IMR-90 (cell line): ENCODE measurements around the gene MUC20. TPM values are rescaled to one million over a fixed set of nuclear protein-coding genes. Genes with fewer than 3 reads are reported as not detected.
A peak's percentile ranks its signal among the peaks of the same experiment; 100 is the strongest.

Source experiments
- ATAC-seq: fragments of 200-7000 bp; cut with Tn5 transposase; 2 replicates; pipeline ENCODE4 v1.9.1; 2020; ENCODE audit warnings: low read depth, mild to moderate bottlenecking, moderate library complexity
- BruUV-seq: library from RNA; stranded (reverse); fragments of 400-500 nt; replicated peaks from 2 replicates; lab custom pipeline; 2021; lab: Mats Ljungman, UMichigan
- CTCF ChIA-PET: fragments of 300-600 bp; formaldehyde crosslinking; extraction: SDS; loops from one replicate; lab custom pipeline; 2021; ENCODE audit warnings: antibody characterized with exemption; lab: Yijun Ruan, JAX
- POLR2A ChIA-PET: fragments of 300-600 bp; sonication (Branson Sonifier 250); formaldehyde crosslinking; loops from one replicate; lab custom pipeline; 2022; ENCODE audit warnings: antibody characterized with exemption; ENCODE audit not compliant: unreplicated experiment; lab: Charles Lee
- DNase-seq: peaks from one replicate; pipeline ENCODE4 v3.0.0; 2013
- H2AFZ ChIP-seq: replicated peaks from 2 replicates; pipeline ENCODE3; 2013; ENCODE audit warnings: low read length, mild to moderate bottlenecking; ENCODE audit not compliant: poor library complexity
- H2AK5ac ChIP-seq: 2 replicates; pipeline ENCODE4 v1.6.1; 2013; ENCODE audit warnings: low read depth, low read length, inconsistent platforms
- H2AK9ac ChIP-seq: replicated peaks from 2 replicates; pipeline ENCODE3; 2013; ENCODE audit warnings: mild to moderate bottlenecking, low read depth, low read length, moderate library complexity; ENCODE audit not compliant: poor library complexity
- H2BK120ac ChIP-seq: 2 replicates; pipeline ENCODE4 v1.6.1; 2013; ENCODE audit warnings: low read depth, low read length, inconsistent platforms
- H2BK15ac ChIP-seq: 3 replicates; pipeline ENCODE4 v1.6.1; 2013; ENCODE audit warnings: low read depth, low read length, inconsistent platforms
- H2BK20ac ChIP-seq: 2 replicates; pipeline ENCODE4 v1.6.1; 2013; ENCODE audit warnings: low read depth, mild to moderate bottlenecking, inconsistent platforms, low read length, moderate library complexity
- H2BK5ac ChIP-seq: 2 replicates; pipeline ENCODE4 v1.6.1; 2013; ENCODE audit warnings: mild to moderate bottlenecking, low read depth, low read length, inconsistent platforms; ENCODE audit not compliant: poor library complexity, severe bottlenecking
- H3K14ac ChIP-seq: replicated peaks from 2 replicates; pipeline ENCODE4 v1.6.1; 2013; ENCODE audit warnings: low read depth, low read length, inconsistent platforms
- H3K18ac ChIP-seq: 2 replicates; pipeline ENCODE4 v1.6.1; 2013; ENCODE audit warnings: low read depth, low read length, control low read depth
- H3K23ac ChIP-seq: 2 replicates; pipeline ENCODE4 v1.6.1; 2013; ENCODE audit warnings: low read depth, low read length, inconsistent platforms
- H3K27ac ChIP-seq: 2 replicates; pipeline ENCODE4 v1.5.1; 2013; ENCODE audit warnings: mild to moderate bottlenecking, control low read depth, low read length; ENCODE audit not compliant: insufficient read depth
- H3K27me3 ChIP-seq: 2 replicates; pipeline ENCODE4 v1.6.1; 2013; ENCODE audit warnings: low read length; ENCODE audit not compliant: control insufficient read depth, insufficient read depth
- H3K36me3 ChIP-seq: 2 replicates; pipeline ENCODE4 v1.6.1; 2013; ENCODE audit warnings: low read length, mixed read lengths; ENCODE audit not compliant: control insufficient read depth, insufficient read depth
- H3K4ac ChIP-seq: 2 replicates; pipeline ENCODE4 v1.6.1; 2013; ENCODE audit warnings: low read depth, low read length, inconsistent platforms
- H3K4me1 ChIP-seq: 2 replicates; pipeline ENCODE4 v1.6.1; 2013; ENCODE audit warnings: low read length, mixed read lengths; ENCODE audit not compliant: control insufficient read depth, insufficient read depth
- H3K4me2 ChIP-seq: 2 replicates; pipeline ENCODE4 v1.6.1; 2013; ENCODE audit warnings: low read depth, mild to moderate bottlenecking, control low read depth, low read length, moderate library complexity
- H3K4me3 ChIP-seq: 2 replicates; pipeline ENCODE4 v1.5.1; 2013; ENCODE audit warnings: low read depth, mild to moderate bottlenecking, control low read depth, low read length, moderate library complexity; ENCODE audit not compliant: insufficient read depth
- H3K56ac ChIP-seq: 2 replicates; pipeline ENCODE4 v1.6.1; 2013; ENCODE audit warnings: low read length, inconsistent platforms; ENCODE audit not compliant: insufficient read depth; ENCODE audit errors: extremely low read depth
- H3K79me1 ChIP-seq, 2 experiments: 2 replicates each; pipeline ENCODE4 v1.6.1; 2013; ENCODE audit warnings: low read length in 2 of 2, inconsistent platforms in 1 of 2, low read depth in 1 of 2
- H3K9ac ChIP-seq: 2 replicates; pipeline ENCODE4 v1.6.1; 2013; ENCODE audit warnings: low read depth, low read length, control low read depth
- H3K9me1 ChIP-seq: 2 replicates; pipeline ENCODE4 v1.6.1; 2013; ENCODE audit warnings: low read length, inconsistent platforms; ENCODE audit not compliant: insufficient read depth
- H3K9me3 ChIP-seq: 2 replicates; pipeline ENCODE4 v1.6.1; 2013; ENCODE audit warnings: low read length; ENCODE audit not compliant: control insufficient read depth, insufficient read depth
- H4K20me1 ChIP-seq: 2 replicates; pipeline ENCODE4 v1.6.1; 2013; ENCODE audit warnings: low read length, inconsistent platforms; ENCODE audit not compliant: insufficient read depth
- H4K5ac ChIP-seq: 2 replicates; pipeline ENCODE4 v1.6.1; 2013; ENCODE audit warnings: mild to moderate bottlenecking, low read depth, low read length, control low read depth
- H4K8ac ChIP-seq, 2 experiments: 2 replicates each; pipeline ENCODE4 v1.6.1; 2013; ENCODE audit warnings: low read depth in 2 of 2, low read length in 2 of 2, control low read depth in 1 of 2, inconsistent platforms in 1 of 2
- H4K91ac ChIP-seq: 2 replicates; pipeline ENCODE4 v1.6.1; 2013; ENCODE audit warnings: low read depth, low read length, inconsistent platforms; ENCODE audit not compliant: insufficient read depth
- CEBPB ChIP-seq: IDR thresholded peaks from 2 replicates; pipeline ENCODE4 v1.6.1; 2012; ENCODE audit warnings: low read depth, low read length, improper control_type of control experiment
- CHD1 ChIP-seq: IDR thresholded peaks from 2 replicates; pipeline ENCODE4 v1.6.1; 2012; ENCODE audit warnings: low read depth, low read length, improper control_type of control experiment
- CTCF ChIP-seq: conservative IDR thresholded peaks from 2 replicates; pipeline ENCODE4 v1.5.1; 2012; ENCODE audit warnings: mild to moderate bottlenecking, low read depth, low read length, improper control_type of control experiment
- ELK1 ChIP-seq: fragments of 150-350 bp; IDR thresholded peaks from 2 replicates; pipeline ENCODE4 v1.6.1; 2016; ENCODE audit warnings: low read depth, mild to moderate bottlenecking, low read length, moderate library complexity, borderline replicate concordance
- FOS ChIP-seq: fragments of 150-350 bp; IDR thresholded peaks from 2 replicates; pipeline ENCODE4 v1.6.1; 2016; ENCODE audit warnings: low read depth, low read length
- MAFK ChIP-seq: IDR thresholded peaks from 2 replicates; pipeline ENCODE4 v1.6.1; 2012; ENCODE audit warnings: low read depth, low read length, improper control_type of control experiment
- MAZ ChIP-seq: IDR thresholded peaks from 2 replicates; pipeline ENCODE4 v1.6.1; 2012; ENCODE audit warnings: low read depth, mild to moderate bottlenecking, low read length, improper control_type of control experiment, moderate library complexity, borderline replicate concordance
- MXI1 ChIP-seq: IDR thresholded peaks from 2 replicates; pipeline ENCODE4 v1.6.1; 2012; ENCODE audit warnings: low read depth, mild to moderate bottlenecking, low read length, moderate library complexity, borderline replicate concordance
- NFE2L2 ChIP-seq: fragments of 150-350 bp; IDR thresholded peaks from 2 replicates; pipeline ENCODE4 v1.6.1; 2016; ENCODE audit warnings: low read depth, mild to moderate bottlenecking, low read length
- POLR2A ChIP-seq: IDR thresholded peaks from 2 replicates; pipeline ENCODE4 v1.6.1; 2012; ENCODE audit warnings: mild to moderate bottlenecking, low read depth, low read length
- RAD21 ChIP-seq: IDR thresholded peaks from 2 replicates; pipeline ENCODE4 v1.6.1; 2012; ENCODE audit warnings: low read length, improper control_type of control experiment
- RCOR1 ChIP-seq: IDR thresholded peaks from 2 replicates; pipeline ENCODE4 v1.6.1; 2012; ENCODE audit warnings: mild to moderate bottlenecking, low read length, improper control_type of control experiment; ENCODE audit not compliant: insufficient replicate concordance
- RFX5 ChIP-seq: IDR thresholded peaks from 2 replicates; pipeline ENCODE4 v1.8.0; 2012; ENCODE audit warnings: low read depth, mild to moderate bottlenecking, low read length, moderate library complexity
- SMC3 ChIP-seq: fragments of 150-350 bp; IDR thresholded peaks from 2 replicates; pipeline ENCODE4 v1.6.1; 2016; ENCODE audit warnings: low read depth, mild to moderate bottlenecking, antibody characterized with exemption, low read length, moderate library complexity
- WGBS, 2 experiments: methylation state at CpG; one replicate each; pipeline versions ENCODE4 v1.1.5 to v1.1.7; 2013; ENCODE audit warnings: missing lambda C conversion rate in 2 of 2; ENCODE audit not compliant: insufficient read length in 1 of 2; ENCODE audit errors: extremely low coverage in 2 of 2; 5-methylcytosine and 5-hydroxymethylcytosine counted together
- dilution Hi-C: fragments of 300-500 bp; cut with HindIII; formaldehyde crosslinking; loops from one replicate; pipeline ENCODE4 v1.14.3; 2018; ENCODE audit warnings: low sequenced_read_pairs; ENCODE audit not compliant: unreplicated experiment
- in situ Hi-C: fragments of 300-500 bp; cut with MboI; formaldehyde crosslinking; loops from 3 replicates; pipeline ENCODE4 v1.14.3; 2019; ENCODE audit warnings: low sequenced_read_pairs, inconsistent platforms, mixed read lengths
- intact Hi-C: fragments of 100-400 bp; cut with micrococcal nuclease; formaldehyde crosslinking; loops from 2 replicates; pipeline ENCODE4 v1.10.0; 2022
- polyA plus RNA-seq, 3 experiments: library from polyadenylated mRNA; depleted of rRNA; stranded (reverse); fragments of >200 nt; gene quantifications; 2 replicates each; pipeline ENCODE4 v1.2.3, GENCODE V29; 2012; ENCODE audit warnings: low replicate concordance in 1 of 3
- total RNA-seq: library from RNA; depleted of rRNA; stranded (reverse); fragments of >200 nt; gene quantifications from 2 replicates; pipeline ENCODE4 v1.2.3, GENCODE V29; 2012

Gene MUC20
- total and polyA plus RNA-seq, 2 of the 4 experiments (the other 2 are of a cell fraction) = 0.12 TPM; not detected in 1

GRCh38 chr3:195708626-195709481, 11.9 kb upstream of the MUC20 start:
- 0 out of 2 replicates have a peak, but pooled peaks cover 2% of the 10 kb centered on the region for H3K9me3 ChIP-seq
- H3K4me1 ChIP-seq = peaks cover 2% of the 10 kb centered on the region; the same call in 1 of the 2 replicates
- no peak overlapping the region for H2BK120ac ChIP-seq
- H3K14ac ChIP-seq = no peak overlapping the region
- in situ Hi-C loops = no loop called here
- H4K91ac ChIP-seq = no peak overlapping the region
- no peak overlapping the region for H3K56ac ChIP-seq
- no peak overlapping the region for H3K18ac ChIP-seq
- peak overlapping the region; percentile 61 for H3K23ac ChIP-seq
- no peak overlapping the region for H2BK20ac ChIP-seq
- H3K9me1 ChIP-seq = peaks cover 6% of the 10 kb centered on the region
- no peak overlapping the region for H3K4me3 ChIP-seq
- WGBS, 2 experiments = 74% methylated on average over 4 of the region's 6 CpGs; no CpG with 5 or more reads in 1 of the 2 experiments
- DNase-seq (no peak), ATAC-seq (peak; percentile 59)
- H3K27ac ChIP-seq = no peak overlapping the region
- H3K4ac ChIP-seq = no peak overlapping the region
- no peak overlapping the region for H4K5ac ChIP-seq
- TF ChIP-seq CHD1 (no peak), CTCF (no peak), MAFK (no peak), FOS (no peak), RCOR1 (no peak), NFE2L2 (no peak), ELK1 (no peak), RFX5 (no peak), POLR2A (no peak), RAD21 (no peak), SMC3 (no peak), CEBPB (no peak), MAZ (no peak), MXI1 (no peak)
- H2BK5ac ChIP-seq = no peak overlapping the region
- H2AFZ ChIP-seq = peak overlapping the region; percentile 33
- H4K20me1 ChIP-seq = no peaks in the 10 kb centered on the region
- H2AK5ac ChIP-seq = no peak overlapping the region
- BruUV-seq = no TSS peak
- no peak overlapping the region for H4K8ac ChIP-seq
- peak overlapping the region; percentile 55 for H2AK9ac ChIP-seq
- intact Hi-C loops = no loop called here
- H3K27me3 ChIP-seq = peaks cover 12% of the 10 kb centered on the region
- no peak overlapping the region for H3K4me2 ChIP-seq
- dilution Hi-C loops = no loop called here
- ChIA-PET POLR2A (no interaction called here), CTCF (no interaction called here)
- H3K9ac ChIP-seq = no peak overlapping the region
- no peaks in the 10 kb centered on the region for H3K36me3 ChIP-seq
- no peaks in the 10 kb centered on the region for H3K79me1 ChIP-seq
- no peak overlapping the region for H2BK15ac ChIP-seq
